ENCODE results near the gene MRPL4.

The MRPL4 gene

GRCh38 chr19:10251792-10252694 lies at the start of gene MRPL4:
Gene MRPL4, plus strand, starts transcription at chr19:10252214. Its CDS starts 40 bp downstream, at chr19:10252254.
- peak; percentile 99 for DNase-seq

- no peak for DNase-seq
Measured at GRCh38 chr19:10203686-10204085, 48.3 kb upstream of the MRPL4 start.

GRCh38 chr19:10205636-10206035 lies 46.4 kb upstream of the MRPL4 start:
- DNase-seq = no peak

GRCh38 chr19:10206226-10206885 lies 45.7 kb upstream of the MRPL4 start:
- DNase-seq = peak; percentile 51

GRCh38 chr19:10207026-10207425 lies 45.0 kb upstream of the MRPL4 start:
- DNase-seq = no peak

GRCh38 chr19:10209315-10209714 lies 42.7 kb upstream of the MRPL4 start:
- no peak for DNase-seq

- no peak for DNase-seq
Measured at GRCh38 chr19:10211061-10211460, 41.0 kb upstream of the MRPL4 start.

- no peak for DNase-seq
Measured at GRCh38 chr19:10211691-10212090, 40.3 kb upstream of the MRPL4 start.

GRCh38 chr19:10214784-10215183 lies 37.2 kb upstream of the MRPL4 start:
- peak; percentile 67 for DNase-seq

- DNase-seq = no peak
Measured at GRCh38 chr19:10217085-10217484, 34.9 kb upstream of the MRPL4 start.

GRCh38 chr19:10219678-10220077 lies 32.3 kb upstream of the MRPL4 start:
- DNase-seq = peak; percentile 67

- no peak for DNase-seq
Measured at GRCh38 chr19:10220695-10221094, 31.3 kb upstream of the MRPL4 start.

- no peak for DNase-seq
Measured at GRCh38 chr19:10222201-10222890, 29.7 kb upstream of the MRPL4 start.

GRCh38 chr19:10223488-10224213 lies 28.4 kb upstream of the MRPL4 start:
- no peak for DNase-seq

- no peak for DNase-seq
Measured at GRCh38 chr19:10224337-10224736, 27.7 kb upstream of the MRPL4 start.

GRCh38 chr19:10226021-10226375 lies 26.0 kb upstream of the MRPL4 start:
- DNase-seq = no peak

- DNase-seq = peak; percentile 94
Measured at GRCh38 chr19:10226376-10227025, 25.5 kb upstream of the MRPL4 start.

GRCh38 chr19:10227026-10227971 lies 24.7 kb upstream of the MRPL4 start:
- DNase-seq = peak; percentile 39

- no peak for DNase-seq
Measured at GRCh38 chr19:10228393-10228792, 23.6 kb upstream of the MRPL4 start.

- DNase-seq = peak; percentile 34
Measured at GRCh38 chr19:10228920-10229319, 23.1 kb upstream of the MRPL4 start.

- peak; percentile 45 for DNase-seq
Measured at GRCh38 chr19:10230173-10230860, 21.7 kb upstream of the MRPL4 start.
